Bronchial epithelial cell (primary cell): ENCODE measurements around the gene GIGYF2. TPM values are rescaled to one million over a fixed set of nuclear protein-coding genes. Genes with fewer than 3 reads are reported as not detected.

Experiments used
- DNase-seq: peaks from one replicate; pipeline ENCODE4 v3.0.0-alpha.2; 2010; ENCODE audit warnings: low read depth
- FAIRE-seq: peaks from 2 replicates; lab custom pipeline; 2011; peaks lifted over from hg19 to GRCh38; lab: Jason Lieb, UNC
- H3K27me3 ChIP-seq: 2 replicates; pipeline ENCODE4 v1.5.1; 2011; ENCODE audit warnings: low read length; ENCODE audit not compliant: control insufficient read depth, insufficient read depth
- H3K36me3 ChIP-seq: 2 replicates; pipeline ENCODE4 v1.5.1; 2011; ENCODE audit warnings: low read length; ENCODE audit not compliant: control insufficient read depth, insufficient read depth
- H3K4me3 ChIP-seq: 2 replicates; pipeline ENCODE4 v1.5.1; 2011; ENCODE audit warnings: mild to moderate bottlenecking, low read depth, low read length, control low read depth
- CTCF ChIP-seq: IDR thresholded peaks from 2 replicates; pipeline ENCODE4 v1.5.1; 2011; ENCODE audit warnings: mild to moderate bottlenecking, moderate library complexity, low read length, control low read depth, inconsistent platforms; ENCODE audit not compliant: insufficient read depth, severe bottlenecking
- total RNA-seq: library from RNA; depleted of rRNA; stranded (reverse); fragments of >200 nt; gene quantifications from 2 replicates; pipeline ENCODE4 v1.2.1, GENCODE V29; 2014

Gene GIGYF2
- total RNA-seq, 1 donor from 2014 or later: 44.0 TPM

GRCh38 chr2:232787806-232788205, 90.7 kb downstream of the GIGYF2 start:
- DNase-seq: no peak
- peaks cover 17% of the 10 kb centered on the region for H3K36me3 ChIP-seq
- no peak overlapping the region for H3K4me3 ChIP-seq
- no peaks in the 10 kb centered on the region for H3K27me3 ChIP-seq
- FAIRE-seq: no peak
- TF ChIP-seq CTCF: no peak

GRCh38 chr2:232789082-232789481, 92.0 kb downstream of the GIGYF2 start:
- H3K4me3 ChIP-seq: no peak overlapping the region
- H3K36me3 ChIP-seq: peaks cover 20% of the 10 kb centered on the region
- TF ChIP-seq CTCF: no peak
- FAIRE-seq (no peak), DNase-seq (no peak)
- H3K27me3 ChIP-seq: no peaks in the 10 kb centered on the region

- no peak for DNase-seq
- TF ChIP-seq CTCF: no peak
- peaks cover 18% of the 10 kb centered on the region for H3K36me3 ChIP-seq
- H3K4me3 ChIP-seq: no peak overlapping the region
- H3K27me3 ChIP-seq: no peaks in the 10 kb centered on the region
- no peak for FAIRE-seq
Observed at GRCh38 chr2:232791518-232791917, 94.4 kb downstream of the GIGYF2 start.

GRCh38 chr2:232793271-232793670, 96.1 kb downstream of the GIGYF2 start:
- Histone ChIP-seq H3K27me3 (no peaks in the 10 kb centered on the region), H3K36me3 (peaks cover 14% of the 10 kb centered on the region), H3K4me3 (no peak overlapping the region)
- TF ChIP-seq CTCF: no peak
- no peak for FAIRE-seq
- no peak for DNase-seq

- Histone ChIP-seq H3K27me3 (no peaks in the 10 kb centered on the region), H3K4me3 (no peak overlapping the region), H3K36me3 (peaks cover 13% of the 10 kb centered on the region)
- no peak for FAIRE-seq
- no peak for TF ChIP-seq CTCF
- DNase-seq: no peak
Observed at GRCh38 chr2:232794981-232795380, 97.8 kb downstream of the GIGYF2 start.

- peaks cover 9% of the 10 kb centered on the region for H3K36me3 ChIP-seq
- FAIRE-seq: peak; percentile 55
- no peaks in the 10 kb centered on the region for H3K27me3 ChIP-seq
- no peak overlapping the region for H3K4me3 ChIP-seq
- TF ChIP-seq CTCF: no peak
- DNase-seq: no peak
Observed at GRCh38 chr2:232795920-232796319, 98.8 kb downstream of the GIGYF2 start.
